Mesenchymal stem cell (in vitro differentiated cells and primary cell): Measurements from ENCODE around the gene ITPRID1.

Source experiments
- DNase-seq: peaks from one replicate; pipeline ENCODE4 v3.0.0-alpha.2; 2013
- H2AFZ ChIP-seq: one replicate; pipeline ENCODE4 v1.6.1; 2013; ENCODE audit warnings: low read depth, mild to moderate bottlenecking, control low read depth, inconsistent platforms, low read length, moderate library complexity
- H2AK5ac ChIP-seq: 2 replicates; pipeline ENCODE4 v1.6.1; 2013; ENCODE audit warnings: low read length, moderate library complexity, mild to moderate bottlenecking, inconsistent platforms; ENCODE audit not compliant: severe bottlenecking
- H2BK120ac ChIP-seq: one replicate; pipeline ENCODE4 v1.6.1; 2013; ENCODE audit warnings: low read depth, mild to moderate bottlenecking, inconsistent platforms, low read length, moderate library complexity
- H2BK12ac ChIP-seq, 2 experiments: one replicate each; pipeline ENCODE4 v1.6.1; 2013; ENCODE audit warnings: inconsistent platforms in 2 of 2, low read length in 2 of 2, mild to moderate bottlenecking in 2 of 2, moderate library complexity in 2 of 2, control low read depth in 1 of 2
- H2BK15ac ChIP-seq: one replicate; pipeline ENCODE4 v1.6.1; 2013; ENCODE audit warnings: mild to moderate bottlenecking, low read depth, inconsistent platforms; ENCODE audit not compliant: poor library complexity, severe bottlenecking
- H2BK5ac ChIP-seq: 2 replicates; pipeline ENCODE4 v1.6.1; 2013; ENCODE audit warnings: low read depth, mild to moderate bottlenecking, low read length, control low read depth, inconsistent platforms; ENCODE audit not compliant: poor library complexity, severe bottlenecking
- H3K14ac ChIP-seq, 2 experiments: one replicate each; pipeline ENCODE4 v1.6.1; 2013; ENCODE audit warnings: inconsistent platforms in 2 of 2, low read length in 2 of 2, control low read depth in 1 of 2, mild to moderate bottlenecking in 1 of 2, moderate library complexity in 1 of 2
- H3K18ac ChIP-seq, 2 experiments: one replicate each; pipeline ENCODE4 v1.6.1; 2013; ENCODE audit warnings: inconsistent platforms in 2 of 2, low read length in 2 of 2, control low read depth in 1 of 2, low read depth in 1 of 2, mild to moderate bottlenecking in 1 of 2
- H3K23ac ChIP-seq, 2 experiments: one replicate each; pipeline ENCODE4 v1.6.1; 2013; ENCODE audit warnings: inconsistent platforms in 2 of 2, low read length in 2 of 2, mild to moderate bottlenecking in 2 of 2, moderate library complexity in 2 of 2, control low read depth in 1 of 2
- H3K27ac ChIP-seq: 2 replicates; pipeline ENCODE4 v1.5.1; 2013; ENCODE audit warnings: mild to moderate bottlenecking, moderate library complexity, low read length, control low read depth, inconsistent platforms; ENCODE audit not compliant: poor library complexity, severe bottlenecking
- H3K27me3 ChIP-seq, 2 experiments: 2 replicates each; pipeline versions ENCODE4 v1.6.1 to v1.7.0; 2013; ENCODE audit warnings: low read length in 2 of 2, mild to moderate bottlenecking in 2 of 2, moderate library complexity in 2 of 2, control low read depth in 1 of 2, inconsistent platforms in 1 of 2; ENCODE audit not compliant: control insufficient read depth in 1 of 2, insufficient read depth in 1 of 2
- H3K36me3 ChIP-seq, 2 experiments: 2 replicates each; pipeline versions ENCODE4 v1.6.1 to v1.7.0; 2013; ENCODE audit warnings: low read length in 2 of 2, control low read depth in 1 of 2, inconsistent platforms in 1 of 2, low read depth in 1 of 2, mild to moderate bottlenecking in 1 of 2; ENCODE audit not compliant: insufficient read depth in 2 of 2, control insufficient read depth in 1 of 2
- H3K4ac ChIP-seq, 2 experiments: one replicate each; pipeline ENCODE4 v1.6.1; 2013; ENCODE audit warnings: inconsistent platforms in 2 of 2, low read length in 2 of 2, mild to moderate bottlenecking in 2 of 2, moderate library complexity in 2 of 2, control low read depth in 1 of 2, low read depth in 1 of 2
- H3K4me1 ChIP-seq: 2 replicates; pipeline ENCODE4 v1.6.1; 2013; ENCODE audit warnings: low read depth, low read length, control low read depth; ENCODE audit not compliant: control insufficient read depth, insufficient read depth
- H3K4me2 ChIP-seq: 2 replicates; pipeline ENCODE4 v1.6.1; 2013; ENCODE audit warnings: low read length, mild to moderate bottlenecking, inconsistent platforms; ENCODE audit not compliant: poor library complexity, severe bottlenecking
- H3K4me3 ChIP-seq, 2 experiments: 2 replicates each; pipeline versions ENCODE4 v1.5.1 to v1.7.0; 2013; ENCODE audit warnings: low read length in 2 of 2, mild to moderate bottlenecking in 2 of 2, control low read depth in 1 of 2, low read depth in 1 of 2; ENCODE audit not compliant: insufficient read depth in 1 of 2
- H3K79me1 ChIP-seq: replicated peaks from 2 replicates; pipeline ENCODE4 v1.6.1; 2013; ENCODE audit warnings: mild to moderate bottlenecking, control low read depth, low read length, inconsistent platforms; ENCODE audit not compliant: poor library complexity, severe bottlenecking
- H3K9ac ChIP-seq: 2 replicates; pipeline ENCODE4 v1.7.0; 2013; ENCODE audit warnings: mild to moderate bottlenecking, low read length, moderate library complexity
- H3K9me3 ChIP-seq: 2 replicates; pipeline ENCODE4 v1.7.0; 2013; ENCODE audit warnings: mild to moderate bottlenecking, low read length; ENCODE audit not compliant: control insufficient read depth
- H4K8ac ChIP-seq: one replicate; pipeline ENCODE4 v1.6.1; 2013; ENCODE audit warnings: inconsistent platforms, mild to moderate bottlenecking, low read length, moderate library complexity
- H4K91ac ChIP-seq: one replicate; pipeline ENCODE4 v1.6.1; 2013; ENCODE audit warnings: mild to moderate bottlenecking, low read length, inconsistent platforms
- WGBS: methylation state at CpG from one replicate; pipeline ENCODE4 v1.1.7; 2013; ENCODE audit warnings: mixed read lengths; 5-methylcytosine and 5-hydroxymethylcytosine counted together

Gene ITPRID1

GRCh38 chr7:31595390-31595789 lies 81.5 kb downstream of the ITPRID1 start:
- Histone ChIP-seq H3K9me3 (peaks cover 36% of the 10 kb centered on the region), H3K36me3 (no peaks in the 10 kb centered on the region), H2AK5ac (no peak overlapping the region), H2BK120ac (no peak overlapping the region), H3K27ac (no peak overlapping the region), H3K14ac (no peak overlapping the region), H3K79me1 (no peaks in the 10 kb centered on the region), H3K4me3 (no peak overlapping the region), H2BK5ac (no peak overlapping the region), H3K23ac (no peak overlapping the region), H3K4me1 (no peaks in the 10 kb centered on the region), H2BK15ac (no peak overlapping the region), H3K4me2 (no peak overlapping the region), H3K18ac (no peak overlapping the region), H3K9ac (no peak overlapping the region), H2BK12ac (no peak overlapping the region), H2AFZ (no peak overlapping the region), H4K8ac (no peak overlapping the region), H3K4ac (no peak overlapping the region), H3K27me3 (no peaks in the 10 kb centered on the region), H4K91ac (no peak overlapping the region)
- DNase-seq = no peak

DNA sequence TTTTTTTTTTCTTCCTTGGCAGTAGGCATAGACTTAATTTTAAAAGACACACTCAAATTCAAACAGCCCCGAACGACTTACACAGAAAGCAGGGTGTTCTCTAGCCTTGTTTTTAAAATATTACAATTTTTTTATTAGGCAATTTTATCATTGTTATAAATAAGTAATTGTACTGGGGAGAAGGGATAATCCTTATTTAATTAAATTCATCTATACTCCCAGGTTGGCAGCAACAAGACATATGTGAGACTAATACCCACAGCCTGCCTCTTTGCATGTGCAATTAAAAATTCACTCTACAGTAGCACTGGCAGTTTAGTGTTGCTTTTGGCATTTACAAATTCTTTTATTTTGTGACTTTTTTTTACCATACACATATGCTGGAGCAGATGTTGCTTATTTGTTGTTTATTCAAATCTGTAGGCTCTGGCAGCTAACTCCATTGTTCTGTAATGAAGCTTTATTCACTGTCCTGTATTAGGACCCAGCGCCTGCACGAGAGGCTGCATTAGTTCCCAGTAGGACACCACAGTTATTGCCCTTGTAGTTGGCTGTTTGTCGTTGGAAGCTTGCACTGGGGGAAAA lies 88.2 kb downstream of the ITPRID1 start:
- Histone ChIP-seq H2BK120ac (no peak overlapping the region), H3K9ac (no peak overlapping the region), H3K79me1 (no peaks in the 10 kb centered on the region), H3K4me2 (no peak overlapping the region), H3K27ac (no peak overlapping the region), H2BK12ac (no peak overlapping the region), H2BK15ac (no peak overlapping the region), H3K18ac (no peak overlapping the region), H3K14ac (no peak overlapping the region), H2AFZ (no peak overlapping the region), H3K4ac (no peak overlapping the region), H3K4me1 (no peaks in the 10 kb centered on the region), H4K91ac (no peak overlapping the region), H4K8ac (no peak overlapping the region), H3K4me3 (no peak overlapping the region), H3K9me3 (peaks cover 8% of the 10 kb centered on the region), H3K36me3 (no peaks in the 10 kb centered on the region), H3K23ac (no peak overlapping the region), H2AK5ac (no peak overlapping the region), H2BK5ac (no peak overlapping the region), H3K27me3 (no peaks in the 10 kb centered on the region)
- DNase-seq = no peak
- 65% methylated on average over 3 of the region's 5 CpGs for WGBS

GRCh38 chr7:31603046-31603445 lies 89.2 kb downstream of the ITPRID1 start:
- no peak overlapping the region for H2BK120ac ChIP-seq
- H3K4ac ChIP-seq = no peak overlapping the region
- H3K9me3 ChIP-seq = peaks cover 2% of the 10 kb centered on the region
- H2BK12ac ChIP-seq = no peak overlapping the region
- H2BK5ac ChIP-seq = no peak overlapping the region
- H3K4me2 ChIP-seq = no peak overlapping the region
- H3K27ac ChIP-seq = no peak overlapping the region
- H4K91ac ChIP-seq = no peak overlapping the region
- no peaks in the 10 kb centered on the region for H3K36me3 ChIP-seq
- no peaks in the 10 kb centered on the region for H3K4me1 ChIP-seq
- no peak overlapping the region for H2AFZ ChIP-seq
- no peaks in the 10 kb centered on the region for H3K27me3 ChIP-seq
- H3K18ac ChIP-seq = no peak overlapping the region
- DNase-seq = no peak
- no peak overlapping the region for H3K9ac ChIP-seq
- H4K8ac ChIP-seq = no peak overlapping the region
- H3K14ac ChIP-seq = no peak overlapping the region
- H3K23ac ChIP-seq = no peak overlapping the region
- no peak overlapping the region for H2AK5ac ChIP-seq
- no peak overlapping the region for H3K4me3 ChIP-seq
- WGBS = 65% methylated on average over 5 of the region's 5 CpGs
- H2BK15ac ChIP-seq = no peak overlapping the region
- no peaks in the 10 kb centered on the region for H3K79me1 ChIP-seq

DNA sequence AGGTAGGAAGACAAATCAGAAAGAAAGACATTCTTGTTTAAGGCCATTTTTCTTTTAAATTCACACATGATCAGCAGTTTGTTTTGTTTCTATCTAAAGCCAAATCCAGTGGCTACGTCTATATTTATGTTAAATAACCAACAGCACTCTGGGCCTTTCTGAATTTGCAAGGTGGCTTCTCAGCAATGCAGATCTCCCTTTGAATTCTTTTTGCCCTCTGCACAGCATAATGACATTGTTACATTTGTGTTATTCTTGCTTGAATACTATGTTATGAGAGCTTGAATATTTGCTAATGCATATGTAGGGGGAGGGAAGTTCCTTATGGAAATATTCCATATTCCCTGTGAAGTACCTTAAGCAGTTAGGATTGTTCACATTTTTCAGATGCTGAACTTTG lies 99.7 kb downstream of the ITPRID1 start:
- H3K27ac ChIP-seq = no peak overlapping the region
- no peak overlapping the region for H2AFZ ChIP-seq
- no peak overlapping the region for H3K4me3 ChIP-seq
- no peak overlapping the region for H2BK12ac ChIP-seq
- no peaks in the 10 kb centered on the region for H3K4me1 ChIP-seq
- H2BK120ac ChIP-seq = no peak overlapping the region
- no peak for DNase-seq
- no peak overlapping the region for H4K8ac ChIP-seq
- H3K79me1 ChIP-seq = no peaks in the 10 kb centered on the region
- H3K23ac ChIP-seq = no peak overlapping the region
- no peaks in the 10 kb centered on the region for H3K27me3 ChIP-seq
- no peaks in the 10 kb centered on the region for H3K36me3 ChIP-seq
- no peak overlapping the region for H3K4ac ChIP-seq
- no peak overlapping the region for H2BK5ac ChIP-seq
- H3K14ac ChIP-seq = no peak overlapping the region
- no peak overlapping the region for H2AK5ac ChIP-seq
- H3K9ac ChIP-seq = no peak overlapping the region
- no peaks in the 10 kb centered on the region for H3K9me3 ChIP-seq
- H3K18ac ChIP-seq = no peak overlapping the region
- 53% methylated on average over 1 of the region's 1 CpG for WGBS
- H2BK15ac ChIP-seq = no peak overlapping the region
- H4K91ac ChIP-seq = no peak overlapping the region
- H3K4me2 ChIP-seq = no peak overlapping the region
